ENCODE data around the gene CDH23. TPM values are rescaled to one million over a fixed set of nuclear protein-coding genes. Genes with fewer than 3 reads are reported as not detected.

The CDH23 gene
- total and polyA plus RNA-seq, 2 donors (not counting 1 experiment from before 2014, with no cell fraction given): 0.37 to 0.89 TPM

DNA sequence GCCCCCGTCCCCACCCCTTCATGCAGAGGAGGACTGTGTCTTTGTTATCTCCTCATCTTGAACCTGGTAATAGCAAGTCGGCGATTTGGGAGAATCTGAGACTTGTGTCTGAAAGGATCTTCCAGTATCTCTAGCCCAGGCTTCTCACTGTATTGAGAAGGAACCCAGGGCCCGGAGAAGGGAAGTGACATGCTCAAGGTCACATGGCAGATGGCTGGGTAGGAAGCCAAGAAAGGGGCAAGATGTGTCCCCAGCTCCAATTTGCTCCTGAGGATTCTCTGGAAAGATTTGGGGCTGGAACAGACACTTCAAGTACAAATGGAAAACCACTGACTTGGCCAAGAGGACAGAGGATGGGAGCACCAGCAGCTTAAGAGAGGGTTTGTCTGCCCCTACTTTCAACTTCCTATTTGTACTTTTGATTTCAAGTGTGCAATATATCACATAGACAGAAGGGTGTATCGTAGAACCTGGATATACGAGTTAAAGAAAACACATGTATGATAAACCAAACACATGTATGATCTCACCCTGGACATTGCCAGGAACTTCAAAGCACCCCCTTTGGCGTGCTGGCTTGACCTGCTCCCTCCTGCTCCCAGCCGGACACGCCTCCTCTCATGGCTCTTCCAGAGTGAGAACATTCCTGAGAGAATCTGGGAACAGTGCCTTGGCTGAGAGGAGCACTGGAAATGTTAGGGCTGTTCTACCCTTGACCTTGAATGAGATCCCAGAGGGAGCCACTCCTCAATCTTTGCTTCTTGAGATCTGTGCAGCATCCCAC, 79.7 kb downstream of the CDH23 start:
- no peak for ATAC-seq (ENCODE audit: low read depth)

More for the DNA sequence above, 79.7 kb downstream of the CDH23 start:
- peaks cover 25% of the 10 kb centered on the region for H3K4me1 Mint-ChIP-seq
- ChIA-PET CTCF (no interaction called here), POLR2A (no interaction called here)
- peak overlapping the region; percentile 20 for H3K27ac Mint-ChIP-seq
- no peak overlapping the region for H3K9ac ChIP-seq (ENCODE audit: low read length)
- no peak overlapping the region for H3K4me3 Mint-ChIP-seq
- peaks cover 23 to 25% of the 10 kb centered on the region in 2 donors for H3K4me1 ChIP-seq (ENCODE audit: control insufficient read depth in 2 of 2, insufficient read depth in 2 of 2, low read length in 2 of 2)
- no peaks in the 10 kb centered on the region for H3K79me2 ChIP-seq (ENCODE audit: control insufficient read depth, insufficient read depth, low read length)
- DNase-seq: no peak
- peaks cover 0 to 12% (median 0%) of the 10 kb centered on the region in 3 donors for H3K9me3 ChIP-seq (ENCODE audit: control extremely low read depth in 1 of 3, control insufficient read depth in 2 of 3, insufficient read depth in 1 of 3, low read length in 2 of 3)
- no peak overlapping the region for H3K4me2 ChIP-seq (replicated peaks; ENCODE audit: low read depth, low read length, poor library complexity, severe bottlenecking)
- H3K27me3 ChIP-seq (replicated peaks in 1 of 4; ENCODE audit: control extremely low read depth in 1 of 4, control insufficient read depth in 3 of 4, insufficient read depth in 4 of 4, low read length in 3 of 4): no peaks in the 10 kb centered on the region
- no peaks in the 10 kb centered on the region for H4K20me1 ChIP-seq (ENCODE audit: control insufficient read depth, insufficient read depth, low read length, poor library complexity, severe bottlenecking)
- H3K9me3 Mint-ChIP-seq (ENCODE audit: insufficient read depth): no peaks in the 10 kb centered on the region
- no peak for TF ChIP-seq CTCF (IDR thresholded peaks at IDR 0.05)
- no peak for TF ChIP-seq EZH2 (IDR thresholded peaks at IDR 0.05; ENCODE audit: borderline replicate concordance, insufficient read depth, low read depth, low read length, poor library complexity, severe bottlenecking)
- no peak overlapping the region for H3K27ac ChIP-seq (ENCODE audit: low read length in 2 of 2)
- H2AFZ ChIP-seq (ENCODE audit: insufficient read depth, low read depth, low read length, poor library complexity, severe bottlenecking): peak overlapping the region; percentile 34
- no peaks in the 10 kb centered on the region for H3K36me3 ChIP-seq (replicated peaks in 1 of 2; ENCODE audit: control extremely low read depth in 1 of 2, control insufficient read depth in 1 of 2, extremely low read depth in 1 of 2, insufficient read depth in 2 of 2, low read length in 1 of 2)
- intact Hi-C loops (cut with micrococcal nuclease): no loop called here
- WGBS (ENCODE audit: insufficient coverage): 77% methylated on average over 7 of the region's 9 CpGs
- H3K27me3 Mint-ChIP-seq: peaks cover 4% of the 10 kb centered on the region
- no peak overlapping the region for H3K4me3 ChIP-seq (ENCODE audit: control extremely low read depth in 1 of 5, extremely low read depth in 1 of 5, insufficient read depth in 1 of 5, low read depth in 2 of 5, low read length in 4 of 5)
